ENCODE data around the gene ATG16L1. TPM values are rescaled to one million over a fixed set of nuclear protein-coding genes. Genes with fewer than 3 reads are reported as not detected.

Gene ATG16L1
- total RNA-seq, 1 donor from 2014 or later: 23.5 TPM

- Mint-ChIP-seq H3K27ac (no peak overlapping the region), H3K4me3 (no peak overlapping the region), H3K36me3 (no peaks in the 10 kb centered on the region), H3K9me3 (peaks cover 4% of the 10 kb centered on the region), H3K4me1 (no peaks in the 10 kb centered on the region), H3K27me3 (ENCODE audit: low read depth) (peaks cover 15% of the 10 kb centered on the region)
- TF ChIP-seq, protein P1, sequence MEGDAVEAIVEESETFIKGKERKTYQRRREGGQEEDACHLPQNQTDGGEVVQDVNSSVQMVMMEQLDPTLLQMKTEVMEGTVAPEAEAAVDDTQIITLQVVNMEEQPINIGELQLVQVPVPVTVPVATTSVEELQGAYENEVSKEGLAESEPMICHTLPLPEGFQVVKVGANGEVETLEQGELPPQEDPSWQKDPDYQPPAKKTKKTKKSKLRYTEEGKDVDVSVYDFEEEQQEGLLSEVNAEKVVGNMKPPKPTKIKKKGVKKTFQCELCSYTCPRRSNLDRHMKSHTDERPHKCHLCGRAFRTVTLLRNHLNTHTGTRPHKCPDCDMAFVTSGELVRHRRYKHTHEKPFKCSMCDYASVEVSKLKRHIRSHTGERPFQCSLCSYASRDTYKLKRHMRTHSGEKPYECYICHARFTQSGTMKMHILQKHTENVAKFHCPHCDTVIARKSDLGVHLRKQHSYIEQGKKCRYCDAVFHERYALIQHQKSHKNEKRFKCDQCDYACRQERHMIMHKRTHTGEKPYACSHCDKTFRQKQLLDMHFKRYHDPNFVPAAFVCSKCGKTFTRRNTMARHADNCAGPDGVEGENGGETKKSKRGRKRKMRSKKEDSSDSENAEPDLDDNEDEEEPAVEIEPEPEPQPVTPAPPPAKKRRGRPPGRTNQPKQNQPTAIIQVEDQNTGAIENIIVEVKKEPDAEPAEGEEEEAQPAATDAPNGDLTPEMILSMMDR (IDR thresholded peaks at IDR 0.05; ENCODE audit: unreplicated experiment): no peak
- DNase-seq (ENCODE audit: low spot score in 2 of 2, unreplicated experiment in 2 of 2): no peak
Measured at GRCh38 chr2:233338046-233338445, 86.6 kb downstream of the ATG16L1 start.

DNA sequence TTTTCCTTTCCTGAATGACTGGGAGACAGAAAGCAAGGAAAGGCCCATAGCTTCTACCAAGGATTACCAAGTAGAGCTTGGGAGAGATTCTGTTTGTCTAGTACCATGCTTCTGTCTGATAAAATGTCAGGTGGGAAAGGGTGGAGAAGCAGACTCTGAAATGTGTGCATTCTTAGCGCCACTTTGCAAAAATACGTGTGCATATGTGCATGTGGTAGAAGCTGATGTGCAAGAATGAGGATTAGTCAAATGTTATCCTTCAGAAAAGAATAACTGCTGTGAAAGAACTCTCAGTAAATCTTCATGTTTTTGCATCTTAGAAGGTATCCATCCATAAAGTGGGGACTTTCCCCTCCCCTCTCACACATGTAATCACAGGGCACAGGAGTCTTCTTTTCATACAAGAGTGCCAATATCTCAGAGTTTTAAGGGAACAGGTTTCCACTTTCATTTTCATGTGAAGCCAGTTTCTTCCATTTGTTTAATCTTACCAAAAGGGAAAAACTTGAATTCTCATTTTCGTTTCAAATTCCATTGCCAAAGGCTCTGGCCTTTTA is 87.4 kb downstream of the ATG16L1 start:
- Mint-ChIP-seq H3K9me3 (peaks cover 4% of the 10 kb centered on the region), H3K4me1 (no peaks in the 10 kb centered on the region), H3K27ac (no peak overlapping the region), H3K27me3 (ENCODE audit: low read depth) (peaks cover 15% of the 10 kb centered on the region), H3K36me3 (no peaks in the 10 kb centered on the region), H3K4me3 (no peak overlapping the region)
- TF ChIP-seq, protein P1 (IDR thresholded peaks at IDR 0.05; ENCODE audit: unreplicated experiment): no peak
- DNase-seq (ENCODE audit: low spot score in 2 of 2, unreplicated experiment in 2 of 2): no peak

- TF ChIP-seq, protein P1 (IDR thresholded peaks at IDR 0.05; ENCODE audit: unreplicated experiment): no peak
- Mint-ChIP-seq H3K4me1 (no peaks in the 10 kb centered on the region), H3K27me3 (ENCODE audit: low read depth) (peaks cover 14% of the 10 kb centered on the region), H3K36me3 (no peaks in the 10 kb centered on the region), H3K9me3 (peaks cover 4% of the 10 kb centered on the region), H3K4me3 (no peak overlapping the region), H3K27ac (no peak overlapping the region)
- DNase-seq (ENCODE audit: low spot score in 2 of 2, unreplicated experiment in 2 of 2): no peak
Measured at GRCh38 chr2:233339427-233339826, 88.0 kb downstream of the ATG16L1 start.

DNA sequence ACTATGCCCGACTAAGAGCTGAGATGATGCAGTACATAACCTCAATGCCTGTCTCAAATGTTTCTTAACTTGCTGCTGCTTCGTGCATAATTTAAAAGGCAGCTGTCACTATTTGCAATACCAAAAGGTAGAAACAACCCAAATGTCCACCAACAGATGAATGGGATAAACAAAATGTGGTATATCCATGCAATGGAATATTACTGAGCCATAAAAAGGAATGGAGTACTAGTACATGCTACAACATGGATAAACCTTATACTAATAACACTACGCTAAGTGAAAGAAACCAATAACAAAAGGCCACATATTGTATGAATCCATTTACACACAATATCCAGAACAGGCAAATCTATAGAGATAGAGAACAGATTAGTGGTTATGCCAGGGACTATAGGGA is 89.8 kb downstream of the ATG16L1 start:
- no peaks in the 10 kb centered on the region for H3K4me1 Mint-ChIP-seq
- no peaks in the 10 kb centered on the region for H3K36me3 Mint-ChIP-seq
- H3K9me3 Mint-ChIP-seq: peaks cover 4% of the 10 kb centered on the region
- peaks cover 15% of the 10 kb centered on the region for H3K27me3 Mint-ChIP-seq (ENCODE audit: low read depth)
- H3K4me3 Mint-ChIP-seq: no peak overlapping the region
- no peak for DNase-seq (ENCODE audit: low spot score in 2 of 2, unreplicated experiment in 2 of 2)
- TF ChIP-seq, protein P1 (IDR thresholded peaks at IDR 0.05; ENCODE audit: unreplicated experiment): no peak
- H3K27ac Mint-ChIP-seq: no peak overlapping the region

DNA sequence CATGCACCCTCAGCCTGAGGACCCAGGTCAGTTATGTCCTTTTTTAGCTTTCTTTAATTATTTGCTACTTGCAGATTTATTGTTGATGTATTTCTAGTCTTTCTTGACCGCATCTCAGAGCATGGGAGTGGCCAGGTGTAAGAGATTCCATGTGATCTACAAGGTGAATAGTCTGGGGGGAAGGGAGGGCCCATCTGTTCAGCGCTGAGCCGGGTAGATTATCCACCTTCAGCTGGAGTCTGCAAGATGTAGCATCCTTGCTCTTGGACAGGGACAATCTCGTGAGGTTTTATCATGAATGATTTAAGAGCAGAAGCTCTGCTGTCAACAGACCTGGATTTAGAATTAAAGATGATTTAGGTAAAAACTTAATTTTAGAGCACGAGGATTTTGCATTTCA is 90.8 kb downstream of the ATG16L1 start:
- H3K9me3 Mint-ChIP-seq: peaks cover 4% of the 10 kb centered on the region
- H3K4me1 Mint-ChIP-seq: no peaks in the 10 kb centered on the region
- H3K27ac Mint-ChIP-seq: no peak overlapping the region
- TF ChIP-seq, protein P1 (IDR thresholded peaks at IDR 0.05; ENCODE audit: unreplicated experiment): no peak
- no peak overlapping the region for H3K4me3 Mint-ChIP-seq
- no peak for DNase-seq (ENCODE audit: low spot score in 2 of 2, unreplicated experiment in 2 of 2)
- no peaks in the 10 kb centered on the region for H3K36me3 Mint-ChIP-seq
- peaks cover 19% of the 10 kb centered on the region for H3K27me3 Mint-ChIP-seq (ENCODE audit: low read depth)

Data from mesothelial cell of epicardium (in vitro differentiated cells).